Left cardiac atrium (tissue), 4 donors: ENCODE results near the gene P3H3. TPM values are rescaled to one million over a fixed set of nuclear protein-coding genes. Genes with fewer than 3 reads are reported as not detected.

Experiments used
- ATAC-seq, 2 donors: fragments of 200-7000 bp; cut with Tn5 transposase; one replicate each; pipeline ENCODE4 v1.9.1; 2020; ENCODE audit warnings: mild to moderate bottlenecking in 2 of 2, moderate library complexity in 2 of 2
- DNase-seq: peaks from one replicate; pipeline ENCODE4 v3.0.0-alpha.2; 2020
- intact Hi-C, 2 donors: fragments of 100-400 bp; cut with DNase I; formaldehyde crosslinking; loops; one replicate each; pipeline versions ENCODE4 v1.14.1 to v1.15.1; 2022 to 2023
- long read RNA-seq: library from polyadenylated mRNA; unstranded; transcript quantifications from one replicate; pipeline ENCODE4 v2.0.0, GENCODE V29; 2021
- total RNA-seq, 2 donors: library from RNA; stranded (reverse); fragmentation: NEBNext Ultra II Directional; extraction: Animal tissue kit (Norgen Biotek cat#: 25700); gene quantifications; one replicate each; pipeline ENCODE4 v1.2.1, GENCODE V29; 2021
- donor health status: DM: no; HTN: yes; CAD: no.
- donor health status: DM: no; HTN: yes; CAD: no; lungs with severe emphysema.
- donor health status: DM: yes; HTN: yes; CAD: no.
- donor health status: Dilated cardiomyopathy.

The P3H3 gene, protein sequence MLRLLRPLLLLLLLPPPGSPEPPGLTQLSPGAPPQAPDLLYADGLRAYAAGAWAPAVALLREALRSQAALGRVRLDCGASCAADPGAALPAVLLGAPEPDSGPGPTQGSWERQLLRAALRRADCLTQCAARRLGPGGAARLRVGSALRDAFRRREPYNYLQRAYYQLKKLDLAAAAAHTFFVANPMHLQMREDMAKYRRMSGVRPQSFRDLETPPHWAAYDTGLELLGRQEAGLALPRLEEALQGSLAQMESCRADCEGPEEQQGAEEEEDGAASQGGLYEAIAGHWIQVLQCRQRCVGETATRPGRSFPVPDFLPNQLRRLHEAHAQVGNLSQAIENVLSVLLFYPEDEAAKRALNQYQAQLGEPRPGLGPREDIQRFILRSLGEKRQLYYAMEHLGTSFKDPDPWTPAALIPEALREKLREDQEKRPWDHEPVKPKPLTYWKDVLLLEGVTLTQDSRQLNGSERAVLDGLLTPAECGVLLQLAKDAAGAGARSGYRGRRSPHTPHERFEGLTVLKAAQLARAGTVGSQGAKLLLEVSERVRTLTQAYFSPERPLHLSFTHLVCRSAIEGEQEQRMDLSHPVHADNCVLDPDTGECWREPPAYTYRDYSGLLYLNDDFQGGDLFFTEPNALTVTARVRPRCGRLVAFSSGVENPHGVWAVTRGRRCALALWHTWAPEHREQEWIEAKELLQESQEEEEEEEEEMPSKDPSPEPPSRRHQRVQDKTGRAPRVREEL
- total RNA-seq = 10 to 100 TPM; 13.2 to 22.3 TPM
- long read RNA-seq, partial matches to known transcripts = 7 of 13 reads
- long read RNA-seq, other reads (novel, unspliced or antisense) = 4 of 13 reads

DNA sequence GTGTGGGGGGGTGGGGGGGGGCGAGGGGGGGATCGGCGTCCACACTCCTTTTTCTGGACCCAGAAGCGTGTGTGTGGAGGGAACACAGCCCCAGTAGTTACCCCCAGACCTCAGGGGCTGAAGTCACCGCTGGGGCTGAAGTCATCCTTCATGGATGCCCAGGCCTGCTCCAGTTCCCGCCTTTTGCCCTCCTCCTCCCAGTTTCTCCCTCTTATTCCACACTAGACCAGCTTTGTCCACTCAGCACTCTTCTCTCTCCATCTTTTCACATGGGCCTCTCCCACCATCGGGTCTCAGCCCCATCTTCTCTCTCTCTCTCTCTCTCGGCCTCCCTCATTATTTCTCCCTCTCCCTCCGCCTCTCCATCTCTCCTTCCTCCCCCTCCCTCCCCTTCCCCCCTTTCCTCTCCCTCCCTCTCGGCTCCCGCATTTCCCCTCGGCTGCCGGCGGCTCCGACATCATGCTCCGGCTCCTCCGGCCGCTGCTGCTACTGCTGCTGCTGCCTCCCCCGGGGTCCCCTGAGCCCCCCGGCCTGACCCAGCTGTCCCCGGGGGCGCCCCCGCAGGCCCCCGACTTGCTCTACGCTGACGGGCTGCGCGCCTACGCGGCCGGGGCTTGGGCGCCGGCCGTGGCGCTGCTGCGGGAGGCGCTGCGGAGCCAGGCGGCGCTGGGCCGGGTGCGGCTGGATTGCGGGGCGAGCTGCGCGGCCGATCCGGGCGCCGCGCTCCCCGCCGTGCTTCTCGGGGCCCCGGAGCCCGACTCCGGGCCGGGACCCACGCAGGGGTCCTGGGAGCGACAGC, at the start of gene P3H3:
Gene P3H3 (plus strand): TSS at position 426 of the 799 bp plus-strand sequence. CDS start 34 bp downstream, at position 460.
- peak; percentile 41 for DNase-seq
- peak; percentile 21 to 23 for ATAC-seq
- intact Hi-C loops = loop anchor here (5.0 to 10.0 kb wide), 3 partner anchors 73 to 213 kb away; partner anchors contain the start of gene MLF2 (in 2 of the 2)

DNA sequence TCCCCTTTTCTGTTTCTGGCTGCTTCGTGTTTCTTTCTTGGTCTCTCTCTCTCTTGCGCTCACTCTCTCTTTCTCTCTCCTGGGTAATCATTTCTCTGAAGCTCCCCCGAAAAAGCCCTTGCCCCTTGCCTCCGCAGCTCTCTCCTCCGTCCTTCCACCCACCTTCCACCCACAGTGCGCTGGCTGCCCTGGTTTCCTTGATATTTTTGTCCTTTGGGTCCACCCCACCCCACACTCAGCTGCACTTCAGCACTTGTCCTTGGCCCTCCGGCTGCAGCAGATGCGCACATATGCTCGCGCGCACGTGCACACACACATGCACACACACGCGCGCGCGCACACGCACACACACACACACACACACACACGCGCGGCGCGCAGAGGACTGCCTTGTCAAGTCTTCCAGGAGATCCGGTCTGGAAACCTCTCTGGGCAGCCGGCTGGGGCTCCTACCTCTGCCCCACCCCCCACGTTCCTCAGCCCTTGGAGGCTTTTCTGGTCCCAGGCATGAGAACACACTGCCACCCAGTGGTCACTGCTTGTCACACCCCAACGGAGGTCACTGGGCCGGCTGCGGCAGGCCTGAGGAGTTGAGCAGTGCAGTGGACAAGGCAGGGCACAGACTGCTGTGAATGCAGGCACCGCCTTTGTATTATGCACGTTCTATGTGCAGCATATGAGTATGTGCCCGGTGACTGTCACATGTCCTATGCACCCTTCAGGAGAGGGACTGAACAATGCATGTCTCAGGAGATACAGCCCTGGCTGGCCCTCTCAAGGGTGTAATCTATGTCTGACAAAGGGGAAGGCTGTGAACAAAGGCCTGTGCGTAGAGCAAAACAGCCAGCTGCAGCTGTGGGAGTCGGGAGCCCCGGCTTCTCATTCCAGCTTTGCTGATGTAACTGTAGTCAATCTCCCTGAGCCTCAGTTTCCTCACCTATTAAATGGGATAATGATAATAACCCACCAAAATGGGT, 49.3 kb upstream of the P3H3 start:
- intact Hi-C loops = loop anchor here (1.0 to 5.0 kb wide), 4 partner anchors 26 to 162 kb away; partner anchors contain the start of gene MLF2 (in 1 of the 2)
- DNase-seq (peak; percentile 95), ATAC-seq (peak; percentile 95 to 96)

DNA sequence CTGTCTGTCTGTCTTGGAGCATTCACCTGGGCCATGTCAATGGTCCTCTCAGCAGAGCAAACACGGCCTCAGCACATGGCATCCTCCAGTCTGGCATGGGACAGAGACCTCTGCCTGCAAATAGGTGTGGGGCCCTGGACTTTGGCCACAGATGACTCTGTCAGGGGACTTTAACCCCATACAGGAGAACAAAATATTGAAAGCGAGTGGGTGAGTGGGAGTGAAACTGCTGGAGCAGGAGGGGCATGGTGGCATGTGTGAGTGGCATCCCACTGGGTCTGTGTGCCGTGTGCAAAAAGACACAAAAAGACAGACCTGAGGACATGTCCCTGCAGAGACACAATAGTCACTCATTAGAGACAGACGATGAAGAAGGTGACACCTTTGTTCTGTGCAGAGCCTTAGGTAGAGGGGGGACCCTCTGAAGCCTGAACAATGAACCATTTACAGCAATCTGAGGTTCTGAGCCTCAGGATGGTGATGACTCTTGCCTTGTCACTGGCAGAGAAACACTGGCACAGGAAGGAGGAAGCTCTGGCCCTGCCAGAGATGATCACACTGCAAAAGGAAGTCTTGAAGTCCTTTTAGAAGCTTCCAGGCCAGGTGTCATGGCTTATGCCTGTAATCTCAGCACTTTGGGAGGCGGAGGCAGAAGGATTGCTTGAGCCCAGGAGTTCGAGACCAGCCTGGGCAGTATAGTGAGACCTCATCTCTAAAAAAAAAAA, 48.3 kb upstream of the P3H3 start:
- ATAC-seq (no peak), DNase-seq (no peak)
- intact Hi-C loops = loop anchor here (1.0 to 5.0 kb wide), 4 partner anchors 27 to 163 kb away; partner anchors contain the start of gene MLF2 (in 1 of the 2)

DNA sequence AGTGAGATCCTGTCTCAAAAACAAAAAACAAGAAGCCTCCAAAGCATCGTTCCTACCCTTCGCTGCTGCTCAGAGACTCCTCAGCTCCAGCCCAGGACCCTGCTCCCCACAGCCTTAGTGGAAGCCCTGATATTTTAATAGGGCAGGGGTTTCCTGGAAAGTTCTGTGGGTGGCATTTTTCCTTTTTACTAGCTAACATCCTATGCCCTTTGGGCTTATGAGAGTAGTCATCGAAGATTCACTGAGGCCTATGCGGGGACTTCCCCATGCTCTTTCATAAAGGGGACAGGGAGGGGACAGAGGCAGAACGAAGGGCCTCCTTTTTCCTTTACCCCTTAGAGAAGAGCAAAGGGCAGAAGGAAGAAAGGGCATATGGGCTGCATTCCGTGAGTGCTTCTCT, 47.6 kb upstream of the P3H3 start:
- no peak for ATAC-seq
- DNase-seq = no peak
- intact Hi-C loops = no loop called here

DNA sequence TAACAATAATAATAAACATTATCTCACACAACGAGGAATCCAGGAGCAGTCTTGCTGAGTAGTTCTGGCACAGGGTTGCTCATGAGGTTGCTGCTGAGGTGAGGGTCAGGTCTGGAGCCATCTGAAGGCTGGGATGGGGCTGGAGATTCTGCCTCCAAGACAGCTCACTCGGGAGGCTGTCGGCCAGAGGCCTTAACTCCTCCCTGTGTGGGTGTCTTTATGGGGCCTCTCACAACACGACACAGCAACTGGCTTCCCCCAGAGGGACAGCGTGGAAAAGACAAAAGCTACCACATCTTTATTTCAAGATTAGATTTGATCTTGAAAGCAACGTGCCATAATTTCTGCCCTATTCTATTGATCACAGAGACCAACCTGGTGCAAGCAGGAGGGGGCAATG, 46.1 kb upstream of the P3H3 start:
- ATAC-seq (no peak), DNase-seq (no peak)
- intact Hi-C loops = no loop called here

DNA sequence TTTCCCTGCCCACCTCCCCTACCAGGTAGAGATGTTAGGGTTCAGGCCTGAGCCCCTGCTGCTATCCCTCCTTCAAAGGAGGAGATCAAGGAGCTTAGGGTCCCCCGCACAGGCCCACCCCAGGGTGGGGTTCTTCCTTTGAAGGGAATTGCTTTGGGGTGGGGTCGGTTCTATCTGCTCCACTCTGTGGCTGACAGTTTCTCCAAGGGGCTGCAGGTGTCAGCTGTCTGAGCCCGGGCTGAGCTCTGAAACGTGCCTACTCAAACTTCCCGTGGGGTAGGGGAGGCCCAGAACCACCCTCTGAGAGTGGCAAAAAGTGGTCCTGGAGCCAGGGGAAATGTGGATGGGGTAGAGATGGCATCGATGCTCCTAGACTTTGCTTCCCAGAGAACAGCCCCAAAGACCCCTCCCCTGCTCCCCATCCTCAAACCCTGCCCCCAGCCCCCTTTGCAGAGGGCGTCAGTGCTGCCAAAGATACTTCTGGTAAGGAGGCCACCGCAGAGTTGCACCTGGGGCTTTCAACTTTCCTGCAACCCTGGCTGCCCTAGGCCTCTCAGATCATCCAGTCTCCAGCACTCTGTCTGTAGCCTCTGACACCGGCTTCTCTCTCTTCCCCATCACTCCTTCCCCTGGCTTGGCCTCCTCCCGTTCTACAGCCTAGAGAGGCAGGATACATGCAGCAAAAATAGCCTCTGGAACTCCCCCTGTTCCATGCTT, 45.2 kb upstream of the P3H3 start:
- no peak for DNase-seq
- intact Hi-C loops = no loop called here
- ATAC-seq = no peak

DNA sequence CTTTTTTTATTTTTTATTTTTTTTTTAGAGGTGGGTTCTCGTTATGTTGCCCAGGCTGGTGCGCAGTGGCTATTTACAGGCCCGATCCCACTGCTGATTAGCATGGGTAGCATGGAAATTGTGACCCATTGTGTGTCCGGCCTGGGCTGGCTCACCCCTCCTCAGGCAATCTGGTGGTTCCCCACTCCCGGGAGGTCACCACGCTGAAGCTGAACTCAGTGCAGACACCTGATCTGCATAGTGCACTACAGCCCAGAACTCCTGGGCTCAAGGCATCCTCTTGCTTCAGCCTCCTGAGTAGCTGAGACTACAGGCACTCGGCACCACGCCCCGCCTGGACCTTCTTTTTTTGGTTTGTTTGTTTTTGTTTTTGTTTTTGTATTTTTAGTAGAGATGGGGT, 44.4 kb upstream of the P3H3 start:
- DNase-seq = no peak
- no peak for ATAC-seq
- intact Hi-C loops = no loop called here

DNA sequence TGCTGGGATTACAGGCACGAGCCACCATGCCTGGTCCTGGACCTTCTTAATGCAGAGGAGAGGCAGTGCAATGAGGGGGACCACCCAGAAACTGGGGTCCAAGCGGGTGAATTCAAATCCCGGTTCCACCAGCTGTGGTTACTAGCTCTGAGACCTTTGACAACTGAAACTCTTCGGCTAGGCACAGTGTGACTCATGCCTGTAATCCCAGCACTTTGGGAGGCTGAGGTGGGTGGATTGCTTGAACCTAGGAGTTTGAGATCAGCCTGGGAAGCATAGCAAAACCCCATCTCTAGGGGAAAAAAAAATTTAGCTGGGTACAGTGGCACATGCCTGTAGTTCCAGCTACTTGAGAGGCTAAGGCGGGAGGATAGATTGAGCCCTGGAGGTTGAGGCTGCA, 43.9 kb upstream of the P3H3 start:
- DNase-seq (no peak), ATAC-seq (no peak)
- intact Hi-C loops = no loop called here

DNA sequence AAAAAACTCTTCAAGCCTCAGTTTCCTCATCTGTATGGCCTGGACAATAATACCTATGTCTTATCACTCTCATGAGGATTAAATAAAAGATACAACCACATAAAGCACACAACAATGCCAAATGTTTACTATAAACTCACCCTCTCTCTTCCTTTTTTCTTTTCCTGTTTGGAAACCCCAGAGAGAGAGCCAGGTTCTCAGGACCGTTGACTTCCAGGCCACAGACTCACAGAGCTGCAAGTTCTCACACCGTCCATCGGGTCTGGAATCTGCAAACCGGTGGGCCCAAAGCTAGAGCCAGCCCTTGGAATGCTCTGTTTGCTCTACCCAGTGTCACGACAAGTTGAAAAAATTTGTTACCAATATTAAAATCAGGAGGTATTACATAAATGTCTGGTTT, 43.4 kb upstream of the P3H3 start:
- intact Hi-C loops = no loop called here

DNA sequence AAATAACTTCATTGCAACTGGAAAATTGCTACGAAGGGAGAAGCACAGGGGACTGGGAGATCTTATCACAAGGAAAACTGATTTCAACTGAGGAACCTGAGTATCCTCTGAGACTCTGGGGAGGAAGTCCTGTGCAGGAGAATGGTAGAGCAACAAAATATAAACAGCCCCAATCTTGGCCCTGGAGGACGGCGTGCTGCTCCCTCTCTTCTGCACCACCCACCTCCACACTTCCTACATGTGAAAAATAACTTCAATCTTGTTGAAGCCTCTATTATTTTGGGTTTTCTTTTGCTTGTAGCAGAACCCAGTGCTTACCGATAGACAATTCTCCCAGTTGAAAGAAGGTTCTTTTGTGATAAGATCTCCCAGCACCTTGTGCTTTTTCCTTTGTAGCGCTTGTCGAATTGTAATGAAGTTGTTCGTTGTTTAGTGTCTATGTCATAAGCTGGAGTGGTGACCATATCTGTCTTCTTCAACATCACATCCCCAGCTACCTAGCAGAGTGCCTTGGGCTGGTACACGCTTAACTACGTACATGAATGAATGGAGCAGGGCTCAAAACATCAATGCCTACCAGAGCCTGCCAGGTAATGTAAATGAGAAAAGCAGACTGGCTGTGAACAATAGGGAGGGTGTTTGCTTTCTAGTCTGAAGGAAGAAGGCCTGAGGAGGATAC, 41.7 kb upstream of the P3H3 start:
- ATAC-seq (no peak), DNase-seq (no peak)
- intact Hi-C loops = no loop called here

More for the DNA sequence above, 43.4 kb upstream of the P3H3 start:
- ATAC-seq = no peak
- DNase-seq = no peak

DNA sequence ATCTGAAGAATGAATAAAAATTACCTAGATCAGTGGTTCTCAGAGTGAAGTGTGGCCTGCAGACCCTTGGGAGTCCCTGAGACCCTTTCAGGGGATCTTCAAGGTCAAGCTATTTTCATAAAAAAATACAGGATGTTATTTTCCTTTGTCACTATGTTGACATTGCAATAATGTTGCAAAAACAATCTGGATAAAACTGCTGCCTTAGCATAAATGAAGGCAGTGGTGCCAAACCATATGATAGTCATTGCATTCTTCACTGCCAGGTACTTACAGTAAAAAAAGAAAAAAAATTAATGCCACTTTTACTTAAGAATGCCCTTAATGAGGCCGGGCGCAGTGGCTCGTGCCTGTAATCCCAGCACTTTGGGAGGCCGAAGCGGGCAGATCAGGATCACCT, 40.9 kb upstream of the P3H3 start:
- intact Hi-C loops = no loop called here
- DNase-seq (no peak), ATAC-seq (no peak)

DNA sequence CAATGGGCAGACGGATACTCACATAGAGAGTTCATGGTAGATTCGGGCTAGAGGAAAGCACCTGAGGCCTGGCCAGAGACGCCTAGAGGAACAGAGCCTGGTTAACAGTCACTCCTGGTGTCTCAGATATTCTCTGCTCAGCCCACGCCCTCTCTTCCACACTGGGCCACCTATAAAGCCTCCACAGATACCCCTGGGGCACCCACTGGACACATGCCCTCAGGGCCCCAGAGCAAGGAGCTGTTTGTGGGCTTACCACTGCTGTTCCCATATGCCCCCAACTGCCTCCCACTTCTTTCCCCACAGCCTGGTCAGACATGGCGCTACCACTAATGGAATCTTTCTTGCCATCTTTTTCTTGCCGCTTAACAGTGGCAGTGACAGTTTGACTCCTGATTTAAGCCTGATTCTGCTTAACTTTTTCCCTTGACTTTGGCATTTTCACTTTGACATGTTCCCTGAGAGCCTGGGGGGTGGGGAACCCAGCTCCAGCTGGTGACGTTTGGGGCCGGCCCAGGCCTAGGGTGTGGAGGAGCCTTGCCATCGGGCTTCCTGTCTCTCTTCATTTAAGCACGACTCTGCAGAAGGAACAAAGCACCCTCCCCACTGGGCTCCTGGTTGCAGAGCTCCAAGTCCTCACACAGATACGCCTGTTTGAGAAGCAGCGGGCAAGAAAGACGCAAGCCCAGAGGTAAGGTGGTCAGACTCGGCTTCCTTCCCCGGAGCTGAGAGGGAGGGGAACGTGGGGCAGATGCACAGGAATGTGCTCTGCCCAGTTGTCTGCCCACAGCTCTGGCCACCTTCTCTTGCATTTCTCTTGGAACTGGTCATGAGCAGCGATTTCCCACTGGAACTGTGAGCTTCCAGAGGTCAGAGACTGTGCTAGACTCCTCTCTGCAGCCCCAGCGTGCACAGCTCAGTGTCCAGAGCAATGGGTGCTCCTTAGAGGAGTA, 39.0 kb upstream of the P3H3 start, which contains the start of gene CD4:
Gene CD4 (plus strand): TSS at position 557 of the 953 bp plus-strand sequence. CDS start 10,611 bp downstream, outside the sequence.
- DNase-seq = peak; percentile 73
- intact Hi-C loops = no loop called here
- ATAC-seq = peak; percentile 75 to 78

DNA sequence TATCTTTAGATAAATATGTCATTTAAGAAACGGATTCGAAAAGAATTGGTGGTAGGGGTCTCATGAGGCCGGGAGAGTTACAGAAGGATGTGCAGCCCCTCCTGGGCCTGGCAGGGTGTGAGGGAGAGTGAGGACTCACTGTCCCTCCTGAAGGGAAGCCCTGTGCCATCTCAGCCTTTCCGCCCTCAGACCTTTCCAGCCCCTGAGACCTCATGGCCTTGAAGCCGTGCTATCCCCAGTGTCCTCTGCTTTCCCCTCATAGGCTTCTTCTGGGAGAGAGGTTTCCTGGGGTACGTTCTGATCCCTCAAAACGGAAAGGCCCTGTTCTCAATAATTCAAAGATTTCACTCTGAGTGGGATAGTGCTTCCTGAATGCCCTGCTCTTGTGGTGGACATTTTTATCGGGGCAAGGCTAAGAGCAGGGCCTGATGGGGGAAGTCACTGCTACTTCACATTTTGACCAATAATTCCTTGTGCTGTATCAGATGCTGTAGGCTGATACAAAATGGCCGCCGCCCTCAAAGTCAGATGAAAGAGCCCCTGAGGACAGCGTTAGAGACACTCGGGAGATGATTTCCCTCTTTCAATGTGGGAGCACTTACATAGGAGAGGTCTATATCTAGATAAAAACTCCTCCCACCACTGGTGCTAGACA, 37.6 kb upstream of the P3H3 start:
- intact Hi-C loops = no loop called here
- DNase-seq (no peak), ATAC-seq (no peak)

DNA sequence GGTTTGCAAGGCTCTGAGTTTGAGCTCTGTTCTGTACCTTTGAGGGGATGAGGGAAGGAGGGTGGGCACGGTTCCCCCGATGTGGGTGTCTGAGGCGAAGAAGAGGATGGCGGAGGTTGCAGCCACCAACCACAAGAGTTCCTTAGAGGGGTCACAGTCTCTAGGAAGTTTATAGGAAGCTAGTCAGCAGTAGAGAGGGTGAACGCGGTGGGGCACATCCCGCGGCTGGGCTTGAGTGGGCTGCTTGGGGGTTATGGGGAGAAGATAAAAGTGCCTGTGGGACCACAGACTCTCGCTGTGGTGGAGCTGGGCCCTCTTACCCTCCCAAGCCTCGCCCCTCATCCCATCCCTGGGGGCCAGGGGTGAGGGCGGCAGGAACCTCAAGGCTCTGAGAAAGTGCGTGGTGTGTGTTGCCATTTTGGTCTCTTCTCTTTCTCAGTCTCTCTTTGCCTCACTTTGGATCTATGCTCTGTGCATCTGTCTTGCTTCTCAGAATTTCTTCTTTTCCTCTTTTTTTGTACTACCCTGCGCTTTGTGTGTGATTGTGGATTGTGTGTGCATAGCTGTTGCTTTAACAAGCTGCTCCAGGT, 36.2 kb upstream of the P3H3 start:
- intact Hi-C loops = no loop called here
- ATAC-seq (no peak), DNase-seq (no peak)
